K562 (cell line): ENCODE measurements around the gene ZSWIM1. TPM values are rescaled to one million over a fixed set of nuclear protein-coding genes. Genes with fewer than 3 reads are reported as not detected.

Experiments used
- ATF1 ChIP-seq, 2 experiments: fragments of 450-650 bp in 1 of 2; IDR thresholded peaks; 2 replicates each; pipeline ENCODE4 v1.6.1; 2016; ENCODE audit warnings: missing compliant biosample characterization in 1 of 2, missing genetic modification characterization in 1 of 2
- CBX8 ChIP-seq: fragments of 200-600 bp; sonication (generic); IDR thresholded peaks from 2 replicates; pipeline ENCODE4 v1.6.1; 2012; ENCODE audit warnings: borderline replicate concordance, mixed run types, low read depth, mild to moderate bottlenecking, moderate library complexity, mixed read lengths, low read length, control low read depth, inconsistent platforms; ENCODE audit not compliant: poor library complexity, severe bottlenecking; ENCODE audit errors: extremely low read depth
- CXXC5 ChIP-seq: fragments of 250-450 bp; sonication (Bioruptor Pico); IDR thresholded peaks from 2 replicates; pipeline ENCODE4 v1.8.0; 2022; ENCODE audit warnings: inconsistent platforms, mild to moderate bottlenecking, moderate library complexity
- DPF2 ChIP-seq: fragments of 450-650 bp; IDR thresholded peaks from 2 replicates; pipeline ENCODE4 v1.6.1; 2016
- ESRRB ChIP-seq: fragments of 250-450 bp; sonication (Bioruptor Pico); IDR thresholded peaks from 2 replicates; pipeline ENCODE4 v1.5.0; 2020; ENCODE audit warnings: mild to moderate bottlenecking, moderate library complexity, borderline replicate concordance
- FOXK1 ChIP-seq: sonication (generic); formaldehyde crosslinking; IDR thresholded peaks from 2 replicates; pipeline ENCODE4 v1.8.0; 2022; ENCODE audit warnings: missing genetic modification reagents, mild to moderate bottlenecking, borderline replicate concordance
- HMG20A ChIP-seq: fragments of 450-650 bp; formaldehyde crosslinking; conservative IDR thresholded peaks from 2 replicates; pipeline ENCODE4 v1.4.0; 2020; ENCODE audit warnings: mild to moderate bottlenecking, mixed read lengths
- KLF1 ChIP-seq: fragments of 450-650 bp; IDR thresholded peaks from 2 replicates; pipeline ENCODE4 v1.6.1; 2016; ENCODE audit warnings: missing genetic modification characterization, missing compliant biosample characterization
- MAZ ChIP-seq, 2 experiments: fragments of 450-650 bp in 1 of 2; sonication (generic) in 1 of 2; formaldehyde crosslinking; IDR thresholded peaks in 1 of 2; conservative IDR thresholded peaks in 1 of 2; 2 replicates each; pipeline versions ENCODE4 v1.4.0 to v1.5.0; 2020; ENCODE audit warnings: mild to moderate bottlenecking in 1 of 2, missing genetic modification reagents in 1 of 2
- NCOA1 ChIP-seq: fragments of 450-650 bp; IDR thresholded peaks from 2 replicates; pipeline ENCODE4 v1.6.1; 2016; ENCODE audit warnings: low read depth
- PML ChIP-seq: IDR thresholded peaks from 2 replicates; pipeline ENCODE4 v1.6.1; 2012; ENCODE audit warnings: low read length, inconsistent platforms
- POLR2G ChIP-seq: fragments of 200-400 bp; formaldehyde crosslinking; IDR thresholded peaks from 2 replicates; pipeline ENCODE4 v1.6.1; 2017; ENCODE audit warnings: low read depth, mild to moderate bottlenecking, antibody characterized with exemption, low read length, moderate library complexity
- SRF ChIP-seq, 2 experiments: fragments of 250-450, 450-650 bp in 1 of 2; sonication (Bioruptor Pico) in 1 of 2; sonication (generic) in 1 of 2; formaldehyde crosslinking; IDR thresholded peaks; 2 replicates each; pipeline versions ENCODE4 v1.5.0 to v1.5.1; 2020 to 2022; ENCODE audit warnings: mild to moderate bottlenecking in 1 of 2, missing genetic modification reagents in 1 of 2
- ZKSCAN1 ChIP-seq: fragments of 150-350 bp; IDR thresholded peaks from 2 replicates; pipeline ENCODE4 v1.6.1; 2016; ENCODE audit warnings: low read depth, low read length
- ZNF253 ChIP-seq: fragments of 250-450 bp; sonication (Bioruptor Pico); conservative IDR thresholded peaks from 2 replicates; pipeline ENCODE4 v1.6.1; 2021; ENCODE audit warnings: mild to moderate bottlenecking
- ZNF511 ChIP-seq: sonication (generic); formaldehyde crosslinking; IDR thresholded peaks from 2 replicates; pipeline ENCODE4 v1.8.0; 2022; ENCODE audit warnings: mild to moderate bottlenecking, missing genetic modification reagents
- ZNF512 ChIP-seq: IDR thresholded peaks from 2 replicates; pipeline ENCODE4 v1.6.1; 2016; ENCODE audit warnings: missing genetic modification characterization, missing compliant biosample characterization
- ZNF780A ChIP-seq: fragments of 250-450 bp; sonication (Bioruptor Pico); IDR thresholded peaks from 2 replicates; pipeline ENCODE4 v1.5.0; 2021; ENCODE audit warnings: mild to moderate bottlenecking
- polyA plus RNA-seq, 8 experiments: library from polyadenylated mRNA; depleted of rRNA in 4 of 8; stranded (reverse) in 5 of 8; unstranded in 3 of 8; fragments of >200 nt; fragmentation: Nextera tagmentation in 2 of 8; fragmentation: Illumina TruSeq in 1 of 8; extraction: Ambion mirVana in 2 of 8; extraction: Trizol in 1 of 8; gene quantifications; 2 replicates each; pipeline versions ENCODE4 v1.2.1 to v1.2.3, GENCODE V29; 2011 to 2014; ENCODE audit warnings: inconsistent platforms in 1 of 8, missing spikeins in 1 of 8
- total RNA-seq, 7 experiments: library from RNA; depleted of rRNA in 6 of 7; stranded (reverse); fragments of >200 nt in 6 of 7; fragmentation: Illumina TruSeq in 2 of 7; extraction: Trizol in 2 of 7; gene quantifications; 2 replicates each; pipeline versions ENCODE4 v1.2.1 to v1.2.3, GENCODE V29; 2011 to 2021; ENCODE audit warnings: low replicate concordance in 1 of 7
- TF ChIP-seq, protein P1 (sequence below): sonication (generic); formaldehyde crosslinking; IDR thresholded peaks from 2 replicates; pipeline ENCODE4 v1.8.1; 2023; ENCODE audit warnings: mild to moderate bottlenecking, missing genetic modification reagents
- TF ChIP-seq, protein P2 (sequence below): sonication (generic); formaldehyde crosslinking; IDR thresholded peaks from 2 replicates; pipeline ENCODE4 v1.5.0; 2020; ENCODE audit warnings: missing genetic modification reagents
- TF ChIP-seq, protein P3 (sequence below): fragments of 450-650 bp; IDR thresholded peaks from 2 replicates; pipeline ENCODE4 v1.7.0; 2016; ENCODE audit warnings: borderline replicate concordance

ZSWIM1 gene
- total and polyA plus RNA-seq, 9 of the 15 experiments (the other 6 are each of a cell fraction or from before 2014, with no cell fraction given) = 2.5 to 15.6 (median 9.5) TPM

- TF ChIP-seq ESRRB = no peak
- TF ChIP-seq PML = no peak
- TF ChIP-seq ZNF253 (CRISPR knock-in tag) = no peak
- TF ChIP-seq, protein P1, sequence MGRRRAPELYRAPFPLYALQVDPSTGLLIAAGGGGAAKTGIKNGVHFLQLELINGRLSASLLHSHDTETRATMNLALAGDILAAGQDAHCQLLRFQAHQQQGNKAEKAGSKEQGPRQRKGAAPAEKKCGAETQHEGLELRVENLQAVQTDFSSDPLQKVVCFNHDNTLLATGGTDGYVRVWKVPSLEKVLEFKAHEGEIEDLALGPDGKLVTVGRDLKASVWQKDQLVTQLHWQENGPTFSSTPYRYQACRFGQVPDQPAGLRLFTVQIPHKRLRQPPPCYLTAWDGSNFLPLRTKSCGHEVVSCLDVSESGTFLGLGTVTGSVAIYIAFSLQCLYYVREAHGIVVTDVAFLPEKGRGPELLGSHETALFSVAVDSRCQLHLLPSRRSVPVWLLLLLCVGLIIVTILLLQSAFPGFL (CRISPR knock-in tag) = no peak
- no peak for TF ChIP-seq NCOA1
- peak; percentile 49; the same call in 1 of the 2 replicates for TF ChIP-seq ZKSCAN1
- peak; percentile 30; the same call in 1 of the 2 replicates for TF ChIP-seq DPF2
- TF ChIP-seq KLF1 (tag) = peak; percentile 62; the same call in 1 of the 2 replicates
- no peak for TF ChIP-seq ZNF512 (tag)
- peak; percentile 52 for TF ChIP-seq CXXC5
- TF ChIP-seq ZNF511 (CRISPR knock-in tag) = no peak
- no peak for TF ChIP-seq HMG20A (CRISPR knock-in tag)
- no peak for TF ChIP-seq ATF1 (CRISPR knock-in tag; IDR thresholded peaks at IDR 0.05)
- TF ChIP-seq ATF1 (tag; IDR thresholded peaks at IDR 0.05) = peak; percentile 12; the same call in 1 of the 2 replicates
- TF ChIP-seq CBX8 = no peak
- no peak for TF ChIP-seq POLR2G
- 0 out of 4 replicates have a peak, but pooled peaks of 1 of the 2 experiments have one; percentile 29 for TF ChIP-seq MAZ (CRISPR knock-in tag; conservative IDR thresholded peaks at IDR 0.05 in 1 of 2, IDR thresholded peaks at IDR 0.05 in 1 of 2)
- TF ChIP-seq, protein P2, sequence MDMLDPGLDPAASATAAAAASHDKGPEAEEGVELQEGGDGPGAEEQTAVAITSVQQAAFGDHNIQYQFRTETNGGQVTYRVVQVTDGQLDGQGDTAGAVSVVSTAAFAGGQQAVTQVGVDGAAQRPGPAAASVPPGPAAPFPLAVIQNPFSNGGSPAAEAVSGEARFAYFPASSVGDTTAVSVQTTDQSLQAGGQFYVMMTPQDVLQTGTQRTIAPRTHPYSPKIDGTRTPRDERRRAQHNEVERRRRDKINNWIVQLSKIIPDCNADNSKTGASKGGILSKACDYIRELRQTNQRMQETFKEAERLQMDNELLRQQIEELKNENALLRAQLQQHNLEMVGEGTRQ = no peak
- TF ChIP-seq, protein P3, sequence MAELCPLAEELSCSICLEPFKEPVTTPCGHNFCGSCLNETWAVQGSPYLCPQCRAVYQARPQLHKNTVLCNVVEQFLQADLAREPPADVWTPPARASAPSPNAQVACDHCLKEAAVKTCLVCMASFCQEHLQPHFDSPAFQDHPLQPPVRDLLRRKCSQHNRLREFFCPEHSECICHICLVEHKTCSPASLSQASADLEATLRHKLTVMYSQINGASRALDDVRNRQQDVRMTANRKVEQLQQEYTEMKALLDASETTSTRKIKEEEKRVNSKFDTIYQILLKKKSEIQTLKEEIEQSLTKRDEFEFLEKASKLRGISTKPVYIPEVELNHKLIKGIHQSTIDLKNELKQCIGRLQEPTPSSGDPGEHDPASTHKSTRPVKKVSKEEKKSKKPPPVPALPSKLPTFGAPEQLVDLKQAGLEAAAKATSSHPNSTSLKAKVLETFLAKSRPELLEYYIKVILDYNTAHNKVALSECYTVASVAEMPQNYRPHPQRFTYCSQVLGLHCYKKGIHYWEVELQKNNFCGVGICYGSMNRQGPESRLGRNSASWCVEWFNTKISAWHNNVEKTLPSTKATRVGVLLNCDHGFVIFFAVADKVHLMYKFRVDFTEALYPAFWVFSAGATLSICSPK = no peak
- peak in 1 of 2 experiments; percentile 84; a peak in 1 of 4 replicates for TF ChIP-seq SRF (CRISPR knock-in tag; IDR thresholded peaks at IDR 0.05)
- no peak for TF ChIP-seq ZNF780A (CRISPR knock-in tag)
- TF ChIP-seq FOXK1 (CRISPR knock-in tag) = no peak
These were observed 2.8 kb upstream of the ZSWIM1 start (continued) for GRCh38 chr20:45878076-45878761.
